Liver (tissue), 9 donors: ENCODE data around the gene RNF31. TPM values are rescaled to one million over a fixed set of nuclear protein-coding genes. Genes with fewer than 3 reads are reported as not detected.

Experiments
- DNase-seq: peaks from one replicate; pipeline ENCODE4 v3.0.0-alpha.2; 2017; ENCODE audit warnings: low spot score
- H3K27ac ChIP-seq, 2 donors: one replicate each; pipeline ENCODE4 v1.7.0; 2013; ENCODE audit warnings: inconsistent platforms in 2 of 2, low read length in 2 of 2, control low read depth in 1 of 2, low read depth in 1 of 2, mild to moderate bottlenecking in 1 of 2
- H3K27me3 ChIP-seq, 4 donors: one replicate each; pipeline versions ENCODE4 v1.6.1 to v1.7.0; 2013; ENCODE audit warnings: low read length in 3 of 4, inconsistent platforms in 1 of 4, mild to moderate bottlenecking in 1 of 4, moderate library complexity in 1 of 4; ENCODE audit not compliant: control insufficient read depth in 4 of 4, insufficient read depth in 4 of 4
- H3K36me3 ChIP-seq, 4 donors: one replicate each; pipeline versions ENCODE4 v1.6.1 to v1.7.0; 2013; ENCODE audit warnings: low read length in 3 of 4, mild to moderate bottlenecking in 3 of 4, low read depth in 1 of 4, moderate library complexity in 1 of 4; ENCODE audit not compliant: control insufficient read depth in 4 of 4, insufficient read depth in 3 of 4
- H3K4me1 ChIP-seq, 4 donors: one replicate each; pipeline versions ENCODE4 v1.6.1 to v1.7.0; 2013; ENCODE audit warnings: low read length in 3 of 4, mild to moderate bottlenecking in 3 of 4, moderate library complexity in 1 of 4; ENCODE audit not compliant: control insufficient read depth in 4 of 4, insufficient read depth in 4 of 4
- H3K4me3 ChIP-seq, 3 donors: one replicate each; pipeline versions ENCODE4 v1.6.1 to v1.7.0; 2013; ENCODE audit warnings: low read length in 3 of 3, control low read depth in 1 of 3, low read depth in 1 of 3, mild to moderate bottlenecking in 1 of 3
- H3K9ac ChIP-seq, 2 donors: one replicate each; pipeline ENCODE4 v1.7.0; 2013; ENCODE audit warnings: low read length in 2 of 2, mild to moderate bottlenecking in 2 of 2, moderate library complexity in 2 of 2, control low read depth in 1 of 2, low read depth in 1 of 2
- H3K9me3 ChIP-seq, 4 donors: one replicate each; pipeline versions ENCODE4 v1.6.1 to v1.7.0; 2013; ENCODE audit warnings: low read length in 3 of 4; ENCODE audit not compliant: control insufficient read depth in 4 of 4
- CTCF ChIP-seq: fragments of 150-350 bp; IDR thresholded peaks from 2 replicates; pipeline ENCODE4 v1.5.1; 2017; ENCODE audit warnings: improper control_type of control experiment, low read depth, low read length; ENCODE audit not compliant: missing input control
- EGR1 ChIP-seq, 2 donors: IDR thresholded peaks; 2 replicates each; pipeline ENCODE4 v1.6.1; 2016 to 2018; ENCODE audit warnings: antibody characterized with exemption in 2 of 2, low read depth in 2 of 2
- FOXA1 ChIP-seq: IDR thresholded peaks from 2 replicates; pipeline ENCODE4 v1.6.1; 2016; ENCODE audit warnings: antibody characterized with exemption
- FOXA2 ChIP-seq: IDR thresholded peaks from 2 replicates; pipeline ENCODE4 v1.6.1; 2016; ENCODE audit warnings: antibody characterized with exemption
- GABPA ChIP-seq, 2 donors: IDR thresholded peaks in 1 of 2; conservative IDR thresholded peaks in 1 of 2; 2 replicates each; pipeline ENCODE4 v1.6.1; 2016; ENCODE audit warnings: antibody characterized with exemption in 2 of 2, mild to moderate bottlenecking in 1 of 2, moderate library complexity in 1 of 2
- HNF4A ChIP-seq, 2 donors: conservative IDR thresholded peaks; 2 replicates each; pipeline ENCODE4 v1.6.1; 2016; ENCODE audit warnings: antibody characterized with exemption in 2 of 2, mild to moderate bottlenecking in 2 of 2
- HNF4G ChIP-seq: IDR thresholded peaks from 2 replicates; pipeline ENCODE4 v1.6.1; 2016; ENCODE audit warnings: antibody characterized with exemption
- JUND ChIP-seq, 2 donors: IDR thresholded peaks; 2 replicates each; pipeline ENCODE4 v1.6.1; 2016; ENCODE audit warnings: antibody characterized with exemption in 2 of 2
- MAX ChIP-seq: IDR thresholded peaks from 2 replicates; pipeline ENCODE4 v1.6.1; 2016; ENCODE audit warnings: antibody characterized with exemption
- NR2F2 ChIP-seq: IDR thresholded peaks from 2 replicates; pipeline ENCODE4 v1.6.1; 2016; ENCODE audit warnings: antibody characterized with exemption
- RAD21 ChIP-seq, 2 donors: IDR thresholded peaks; 2 replicates each; pipeline ENCODE4 v1.6.1; 2016; ENCODE audit warnings: antibody characterized with exemption in 2 of 2, mild to moderate bottlenecking in 2 of 2
- REST ChIP-seq: IDR thresholded peaks from 2 replicates; pipeline ENCODE4 v1.6.1; 2016; ENCODE audit warnings: antibody characterized with exemption, mild to moderate bottlenecking
- RXRA ChIP-seq, 2 donors: IDR thresholded peaks; 2 replicates each; pipeline ENCODE4 v1.6.1; 2017 to 2018; ENCODE audit warnings: antibody characterized with exemption in 2 of 2, mild to moderate bottlenecking in 1 of 2
- SP1 ChIP-seq: IDR thresholded peaks from 2 replicates; pipeline ENCODE4 v1.6.1; 2018; ENCODE audit warnings: antibody characterized with exemption, mild to moderate bottlenecking
- TAF1 ChIP-seq: conservative IDR thresholded peaks from 2 replicates; pipeline ENCODE4 v1.6.1; 2016; ENCODE audit warnings: antibody characterized with exemption, mild to moderate bottlenecking
- YY1 ChIP-seq: IDR thresholded peaks from 2 replicates; pipeline ENCODE4 v1.6.1; 2016; ENCODE audit warnings: antibody characterized with exemption, mild to moderate bottlenecking
- WGBS: extraction: QIAGEN DNeasy Blood & Tissue Kit; methylation state at CpG from one replicate; pipeline ENCODE4 v1.1.7; 2013; 5-methylcytosine and 5-hydroxymethylcytosine counted together
- polyA plus RNA-seq, 2 donors: library from polyadenylated mRNA; stranded (reverse) in 1 of 2; unstranded in 1 of 2; fragments of 200-250 nt in 1 of 2; fragments of >200 nt in 1 of 2; fragmentation: Nextera tagmentation in 1 of 2; extraction: Ambion mirVana in 1 of 2; gene quantifications; one replicate each; pipeline versions ENCODE4 v1.2.1 to v1.2.3, GENCODE V29; 2013 to 2015
- total RNA-seq, 2 donors: library from RNA; depleted of rRNA; stranded (reverse); fragments of >200 nt; gene quantifications; one replicate each; pipeline ENCODE4 v1.2.3, GENCODE V29; 2014
- TF ChIP-seq, protein P1 (sequence below): IDR thresholded peaks from 2 replicates; pipeline ENCODE4 v1.6.1; 2016; ENCODE audit warnings: antibody characterized with exemption
- TF ChIP-seq, protein P2 (sequence below): IDR thresholded peaks from 2 replicates; pipeline ENCODE4 v1.6.1; 2016; ENCODE audit warnings: antibody characterized with exemption
- donor health status: healthy.
- donor health status: healthy.
- donor health status: healthy.
- donor health status: healthy.
- donor health status: healthy.

RNF31 gene
- total and polyA plus RNA-seq, 4 donors, result 16.3 to 36.0 (median 20.9) TPM

DNA sequence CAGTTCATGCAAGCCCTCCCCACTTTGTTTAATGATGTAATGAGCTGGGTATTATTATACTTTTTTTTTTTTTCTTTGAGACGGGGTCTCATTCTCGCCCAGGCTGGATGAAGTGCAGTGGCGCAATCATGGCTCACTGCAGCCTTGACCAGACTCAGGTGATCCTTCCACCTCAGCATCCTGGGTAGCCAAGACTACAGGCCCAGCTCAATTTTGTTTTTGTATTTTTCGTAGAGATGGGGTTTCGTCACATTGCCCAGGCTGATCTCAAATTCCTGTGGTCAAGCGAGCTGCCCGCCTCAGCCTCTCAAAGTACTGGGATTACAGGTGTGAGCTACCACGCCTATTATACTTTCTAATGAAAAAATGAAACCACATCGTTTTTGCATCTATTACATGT, 37.2 kb upstream of the RNF31 start (continued):
- TF ChIP-seq YY1 (no peak), JUND (IDR thresholded peaks at IDR 0.05) (no peak), RAD21 (IDR thresholded peaks at IDR 0.05) (no peak), FOXA1 (no peak), SP1 (no peak)
- TF ChIP-seq, protein P1, sequence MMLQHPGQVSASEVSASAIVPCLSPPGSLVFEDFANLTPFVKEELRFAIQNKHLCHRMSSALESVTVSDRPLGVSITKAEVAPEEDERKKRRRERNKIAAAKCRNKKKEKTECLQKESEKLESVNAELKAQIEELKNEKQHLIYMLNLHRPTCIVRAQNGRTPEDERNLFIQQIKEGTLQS, result no peak

DNA sequence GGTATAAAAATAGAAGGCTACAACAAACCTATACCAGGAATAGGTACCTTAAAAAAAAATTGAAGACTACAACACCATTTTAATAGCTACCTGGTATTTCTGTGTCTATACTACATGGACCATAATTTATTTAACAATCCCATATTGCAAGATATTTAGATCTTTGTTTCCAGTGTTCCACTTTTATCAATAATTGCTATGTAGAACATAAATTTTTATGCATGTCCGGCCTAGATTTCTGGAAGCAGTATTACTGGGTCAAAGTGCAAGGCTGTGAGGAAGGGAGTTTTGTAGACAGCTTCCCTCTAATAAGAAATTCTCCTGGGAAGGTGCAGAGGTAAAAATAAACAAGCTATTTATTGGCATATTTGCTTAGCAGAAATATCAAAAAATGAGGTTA, 36.8 kb upstream of the RNF31 start:
- Histone ChIP-seq H3K27me3 (no peaks in the 10 kb centered on the region), H3K9ac (no peak overlapping the region), H3K36me3 (no peaks in the 10 kb centered on the region), H3K4me3 (no peak overlapping the region), H3K27ac (peak overlapping the region in 1 of 2 donors; percentile 20), H3K9me3 (no peaks in the 10 kb centered on the region), H3K4me1 (peaks cover 4 to 50% (median 31%) of the 10 kb centered on the region in 4 donors)
- TF ChIP-seq, protein P2, sequence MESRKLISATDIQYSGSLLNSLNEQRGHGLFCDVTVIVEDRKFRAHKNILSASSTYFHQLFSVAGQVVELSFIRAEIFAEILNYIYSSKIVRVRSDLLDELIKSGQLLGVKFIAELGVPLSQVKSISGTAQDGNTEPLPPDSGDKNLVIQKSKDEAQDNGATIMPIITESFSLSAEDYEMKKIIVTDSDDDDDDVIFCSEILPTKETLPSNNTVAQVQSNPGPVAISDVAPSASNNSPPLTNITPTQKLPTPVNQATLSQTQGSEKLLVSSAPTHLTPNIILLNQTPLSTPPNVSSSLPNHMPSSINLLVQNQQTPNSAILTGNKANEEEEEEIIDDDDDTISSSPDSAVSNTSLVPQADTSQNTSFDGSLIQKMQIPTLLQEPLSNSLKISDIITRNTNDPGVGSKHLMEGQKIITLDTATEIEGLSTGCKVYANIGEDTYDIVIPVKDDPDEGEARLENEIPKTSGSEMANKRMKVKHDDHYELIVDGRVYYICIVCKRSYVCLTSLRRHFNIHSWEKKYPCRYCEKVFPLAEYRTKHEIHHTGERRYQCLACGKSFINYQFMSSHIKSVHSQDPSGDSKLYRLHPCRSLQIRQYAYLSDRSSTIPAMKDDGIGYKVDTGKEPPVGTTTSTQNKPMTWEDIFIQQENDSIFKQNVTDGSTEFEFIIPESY, result no peak
- TF ChIP-seq, protein P1, result no peak
- TF ChIP-seq SP1 (no peak), MAX (no peak), RAD21 (IDR thresholded peaks at IDR 0.05) (no peak), GABPA (IDR thresholded peaks at IDR 0.05 in 1 of 2, conservative IDR thresholded peaks at IDR 0.05 in 1 of 2) (no peak), NR2F2 (no peak), RXRA (IDR thresholded peaks at IDR 0.05) (no peak), YY1 (no peak), CTCF (no peak), REST (no peak), TAF1 (no peak), FOXA2 (no peak), FOXA1 (no peak), EGR1 (IDR thresholded peaks at IDR 0.05; ENCODE audit: low read depth in 2 of 2) (no peak), HNF4A (conservative IDR thresholded peaks at IDR 0.05) (no peak), JUND (IDR thresholded peaks at IDR 0.05) (no peak), HNF4G (no peak)
- DNase-seq, result no peak
- 31% methylated on average over 1 of the region's 1 CpG for WGBS
